Activated T-cell treated with anti-CD3 and anti-CD28 coated beads, Interleukin-2, amount 50 U/mL, for 1 hour (primary cell): ENCODE results near the gene TSHZ3.

Source experiments
- DNase-seq: peaks from one replicate; pipeline ENCODE4 v3.0.0-alpha.2; 2020

The TSHZ3 gene

DNA sequence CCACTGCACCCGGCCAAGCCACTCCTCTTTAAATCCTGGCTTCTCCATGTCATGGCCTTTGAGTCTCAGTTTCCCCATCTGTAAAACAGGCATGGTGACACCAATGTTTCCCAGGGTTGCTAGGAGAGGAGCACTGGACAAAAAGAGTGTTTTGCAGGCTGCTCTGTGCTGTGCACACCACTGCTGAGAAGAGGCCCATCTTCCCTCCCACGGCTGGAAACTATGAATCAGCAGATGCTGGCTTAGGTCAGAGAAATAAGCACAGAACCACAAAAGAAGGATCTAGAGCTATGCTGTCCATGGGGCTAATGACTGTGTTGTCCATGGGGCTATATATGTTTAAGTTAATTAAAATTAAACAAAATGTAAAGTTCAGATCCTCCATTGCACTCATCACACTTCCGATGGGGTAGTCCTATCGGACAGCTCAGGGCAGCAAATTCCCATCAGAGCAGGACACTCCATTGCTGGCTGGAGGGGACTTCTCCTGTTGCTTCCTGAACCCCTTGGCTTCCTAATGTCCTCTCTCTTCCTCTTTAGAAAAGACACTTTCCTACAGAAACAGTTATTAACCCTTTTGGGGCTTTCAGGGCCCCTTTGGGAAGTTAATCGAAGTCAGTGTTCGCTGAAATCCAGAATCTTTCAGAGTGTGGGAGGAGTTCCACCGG, 37.1 kb downstream of the TSHZ3 start:
- DNase-seq, result no peak

DNA sequence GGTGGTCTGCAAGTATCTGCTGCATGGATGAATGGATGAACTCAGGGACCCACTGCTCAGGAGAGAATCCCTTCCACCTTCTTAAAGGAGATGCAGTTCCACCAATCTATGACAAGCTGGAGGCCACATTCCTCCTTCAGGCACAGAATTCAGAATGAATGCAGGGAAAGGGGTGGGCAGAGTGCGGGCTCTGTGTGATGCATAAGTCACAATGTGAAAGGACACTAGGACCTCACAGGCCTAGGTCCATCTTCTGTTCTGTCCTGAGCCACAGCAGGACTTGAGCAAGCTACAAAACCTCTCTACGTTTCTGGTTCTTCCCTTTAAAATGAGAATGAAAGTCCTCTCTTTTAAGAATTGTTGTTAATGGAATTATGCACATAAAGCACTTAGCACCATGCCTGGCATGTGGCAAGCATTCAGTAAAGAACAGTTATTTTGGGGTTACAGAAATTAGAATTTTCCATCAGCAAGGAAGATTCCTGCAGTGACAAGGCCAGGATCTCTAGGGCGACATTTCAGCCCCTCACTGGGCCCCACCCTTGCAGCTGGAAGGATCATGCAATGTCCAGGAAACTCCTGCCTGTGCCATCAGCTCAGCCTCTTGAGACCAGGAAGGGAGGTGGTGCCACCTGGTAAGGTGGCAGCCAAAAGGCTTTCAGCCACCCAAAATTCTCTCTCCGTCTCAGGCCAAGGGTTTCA, 38.7 kb downstream of the TSHZ3 start:
- DNase-seq, result no peak

GRCh38 chr19:31308781-31309180, 40.5 kb downstream of the TSHZ3 start:
- DNase-seq, result no peak

DNA sequence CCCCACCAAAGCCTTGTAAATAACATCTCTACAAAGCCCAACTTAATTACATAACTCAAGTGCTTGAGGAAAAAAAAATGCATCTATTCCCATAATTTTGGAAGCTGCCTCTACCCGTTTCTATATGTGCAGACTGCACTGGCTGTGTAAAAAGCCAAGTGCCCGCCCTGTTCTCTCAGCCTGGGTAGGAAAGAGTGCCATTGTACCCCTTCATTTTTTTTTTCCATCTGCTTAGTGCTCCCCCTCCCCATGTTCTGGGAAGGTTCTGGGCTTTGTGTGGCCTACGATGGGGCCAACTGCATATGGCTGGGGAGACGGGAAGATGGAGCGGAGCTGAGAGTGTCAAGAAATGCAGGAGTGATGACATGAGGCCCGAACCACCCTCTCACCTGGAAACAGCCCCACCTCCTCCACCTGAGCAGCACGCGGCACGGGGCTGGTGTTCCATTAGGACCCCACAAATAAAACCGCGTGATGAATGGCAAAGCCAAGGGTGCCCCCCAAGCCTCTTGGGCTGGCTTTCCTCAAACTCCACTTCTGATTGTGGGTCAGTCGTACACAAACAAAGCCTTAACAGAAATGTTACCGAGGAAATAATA, 42.1 kb downstream of the TSHZ3 start:
- no peak for DNase-seq

- DNase-seq, result no peak
Measured at GRCh38 chr19:31306006-31306753, 43.1 kb downstream of the TSHZ3 start.

GRCh38 chr19:31304831-31305312, 44.4 kb downstream of the TSHZ3 start:
- no peak for DNase-seq

GRCh38 chr19:31303262-31303815, 45.9 kb downstream of the TSHZ3 start:
- DNase-seq, result no peak

DNA sequence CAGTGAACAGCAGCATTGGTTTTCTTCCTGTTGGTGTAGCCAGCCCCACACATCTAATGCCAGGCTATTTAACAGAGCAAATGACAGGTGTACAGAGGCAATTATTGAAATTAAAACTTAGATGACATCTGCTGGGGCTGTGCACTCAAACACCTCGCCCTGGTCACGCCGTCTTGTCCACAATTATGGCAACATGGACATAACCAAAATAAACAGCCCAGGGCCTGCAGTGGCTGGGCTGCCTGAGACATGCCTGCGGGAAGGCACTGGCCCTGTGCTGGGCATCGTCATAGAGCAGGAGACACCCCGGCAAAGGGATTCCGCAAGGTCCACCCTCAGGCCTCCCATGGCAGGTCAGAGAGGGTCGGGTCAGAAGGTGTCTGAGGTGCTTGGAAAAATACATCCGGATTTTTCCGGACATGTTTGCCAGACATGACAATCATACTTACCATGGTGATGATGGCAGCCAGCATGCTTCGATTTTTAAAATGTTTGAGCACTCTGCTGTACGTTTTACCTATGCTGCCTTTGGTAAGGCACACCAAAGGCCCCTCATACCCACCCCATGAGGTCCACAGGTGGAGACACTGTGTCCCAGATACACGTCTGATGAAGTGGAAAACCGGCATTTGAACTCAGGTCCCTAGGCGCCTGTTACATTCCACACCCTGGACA, 47.8 kb downstream of the TSHZ3 start:
- no peak for DNase-seq

DNA sequence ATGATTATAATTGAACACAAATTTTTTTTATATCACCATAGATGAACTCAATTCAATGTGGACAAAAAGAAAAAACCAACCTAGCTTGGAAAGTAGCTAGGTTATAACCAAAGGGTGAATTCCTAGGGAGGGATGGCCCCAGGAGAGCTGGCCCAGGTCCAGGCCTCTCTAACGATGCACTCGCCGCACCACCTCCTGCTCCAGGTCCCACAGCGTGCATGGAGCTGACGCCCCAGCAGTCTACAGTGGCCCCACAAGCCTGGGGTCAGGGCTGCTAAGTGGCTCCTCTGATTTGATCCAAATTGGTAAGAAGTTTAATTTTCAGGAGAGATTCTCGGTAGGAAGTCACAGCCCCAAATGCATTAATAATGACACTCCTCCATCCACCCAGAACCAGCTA, 48.8 kb downstream of the TSHZ3 start:
- DNase-seq, result no peak

GRCh38 chr19:31299665-31300064, 49.6 kb downstream of the TSHZ3 start:
- DNase-seq, result no peak

GRCh38 chr19:31297991-31298390, 51.2 kb downstream of the TSHZ3 start:
- DNase-seq, result no peak

DNA sequence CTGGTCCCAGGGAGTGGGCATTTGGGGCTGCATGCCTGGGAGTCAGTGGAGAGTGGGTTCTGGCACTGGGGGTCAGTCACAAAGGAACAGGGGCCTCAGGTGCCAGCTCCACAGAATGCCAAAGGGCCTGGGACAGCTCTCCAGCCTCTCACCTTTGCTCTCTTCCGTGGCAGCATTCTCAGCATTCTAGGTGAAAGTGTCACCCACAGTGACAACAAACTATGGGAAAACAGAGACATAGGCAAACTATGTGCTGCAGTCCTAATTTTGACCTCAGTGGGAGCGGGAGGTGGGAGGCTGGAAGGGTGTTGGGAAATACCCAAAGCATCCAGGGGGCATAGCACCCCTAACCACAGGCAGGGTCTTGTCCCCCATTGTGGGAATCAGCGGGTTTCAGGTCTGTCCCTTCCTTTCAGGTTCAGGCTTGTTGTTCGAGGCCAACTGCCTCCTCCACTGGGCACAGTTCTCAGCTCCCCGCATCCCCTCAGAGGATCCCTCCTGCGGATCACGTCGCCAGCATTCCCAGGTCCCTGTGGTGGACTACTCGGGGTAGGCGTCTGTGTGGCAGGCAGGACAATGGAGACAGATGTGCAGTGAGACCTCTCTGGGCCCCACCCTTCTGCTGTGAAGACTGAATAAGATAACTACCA, 52.4 kb downstream of the TSHZ3 start:
- DNase-seq, result no peak

DNA sequence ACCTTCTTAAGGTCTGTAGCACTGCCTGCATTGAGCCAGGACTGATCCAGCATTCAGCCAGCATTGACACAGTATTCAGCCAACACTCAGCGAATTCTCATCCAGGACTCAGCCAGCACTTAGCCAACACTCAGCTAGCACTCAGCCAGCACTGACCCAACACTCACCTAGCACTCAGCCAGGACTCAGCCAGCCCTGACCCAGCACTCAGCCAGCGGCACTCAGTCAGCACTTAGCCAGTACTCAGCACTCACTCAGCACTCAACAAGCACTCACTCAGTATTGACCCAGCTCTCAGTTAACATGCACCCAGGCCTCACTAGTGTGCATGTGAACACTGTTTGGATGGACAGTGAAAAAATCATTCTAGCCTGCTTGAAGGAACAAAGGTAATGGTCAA, 55.0 kb downstream of the TSHZ3 start:
- no peak for DNase-seq

GRCh38 chr19:31292639-31293185, 56.5 kb downstream of the TSHZ3 start:
- DNase-seq, result no peak

GRCh38 chr19:31290931-31291590, 58.2 kb downstream of the TSHZ3 start:
- no peak for DNase-seq

DNA sequence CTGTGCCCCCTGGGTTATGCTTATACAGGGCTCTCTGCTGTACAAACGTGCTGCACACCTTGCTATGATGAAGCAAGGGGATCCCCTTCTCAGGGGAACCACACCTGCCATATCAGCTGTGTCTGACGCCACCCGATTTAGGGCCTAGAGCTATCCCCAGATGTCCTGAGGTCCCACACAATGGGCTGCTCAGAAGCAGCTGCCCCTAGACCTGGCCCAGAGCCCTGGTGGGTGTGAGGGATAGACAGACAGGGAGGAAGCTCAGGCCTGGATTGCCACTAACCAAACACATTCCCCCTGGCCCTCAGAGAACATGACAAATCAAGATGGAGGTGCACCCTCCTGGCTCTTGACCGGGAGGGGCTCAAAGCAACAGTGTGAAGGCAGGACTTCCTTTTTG, 59.3 kb downstream of the TSHZ3 start:
- no peak for DNase-seq

DNA sequence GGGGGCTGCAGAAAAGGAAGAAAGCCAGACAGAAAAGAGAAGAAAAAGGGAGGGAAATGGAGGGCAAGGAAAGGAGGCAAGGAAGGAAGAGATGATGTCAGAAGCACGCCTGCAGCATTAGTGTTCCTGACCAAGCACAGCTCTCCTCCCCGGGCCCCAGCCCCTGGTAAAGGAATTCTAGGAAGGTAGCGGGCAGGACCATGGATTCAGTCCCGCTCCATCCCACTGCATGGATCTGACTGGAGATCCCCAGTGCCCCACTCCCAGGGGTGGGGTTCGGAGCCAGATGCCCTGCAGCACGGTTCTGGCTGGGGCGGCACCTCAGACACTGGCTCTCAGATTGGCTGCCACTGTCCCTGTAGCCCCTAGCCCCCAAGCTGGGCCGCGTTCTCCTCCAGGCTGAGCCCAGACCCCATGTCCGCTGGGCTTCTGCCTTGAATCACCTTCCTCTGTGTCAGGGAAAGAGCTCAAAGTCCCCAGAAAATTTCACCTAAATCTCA, 59.8 kb downstream of the TSHZ3 start:
- no peak for DNase-seq

DNA sequence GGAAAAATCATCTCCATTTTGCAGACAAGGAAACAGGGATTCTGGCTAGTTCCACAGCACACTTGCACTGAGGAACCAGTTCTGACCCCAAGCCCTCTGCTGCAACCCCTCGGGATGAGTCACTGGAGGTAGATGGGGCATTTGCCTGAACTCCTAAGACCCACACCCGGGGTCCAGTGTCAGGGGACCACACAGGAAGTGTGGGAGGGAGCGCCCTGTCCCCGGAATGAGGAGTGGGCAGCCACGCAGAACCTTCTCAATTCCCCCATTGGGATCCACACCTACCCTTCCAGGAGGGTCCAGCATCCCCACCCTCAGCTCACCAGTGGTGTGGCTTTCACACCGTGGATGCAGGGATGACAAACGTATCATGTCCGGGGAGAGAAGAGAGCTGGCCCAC, 62.7 kb downstream of the TSHZ3 start:
- no peak for DNase-seq

GRCh38 chr19:31285744-31286143, 63.5 kb downstream of the TSHZ3 start:
- no peak for DNase-seq

DNA sequence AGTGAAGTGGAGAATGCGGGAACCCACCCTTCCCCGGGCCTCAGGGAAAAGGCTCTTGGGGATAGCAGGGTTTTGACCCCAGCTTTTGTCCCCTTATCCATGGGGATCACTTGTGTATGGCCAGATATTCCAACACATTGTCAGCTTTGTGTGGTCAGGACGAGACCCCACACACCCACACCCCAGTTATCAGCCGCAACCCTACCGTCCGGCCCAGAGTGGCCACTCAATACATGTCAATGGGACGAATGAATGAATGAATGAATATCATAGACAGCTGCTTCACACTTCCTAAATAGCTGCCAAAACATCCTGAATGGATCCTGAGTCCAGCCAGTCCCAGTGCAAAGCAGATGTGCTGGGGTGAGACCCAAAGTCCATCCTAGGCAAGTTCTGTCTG, 64.6 kb downstream of the TSHZ3 start:
- DNase-seq, result no peak

- DNase-seq, result no peak
Measured at GRCh38 chr19:31283701-31284100, 65.5 kb downstream of the TSHZ3 start.
